HG02870 (cell line): ENCODE measurements around the gene APAF1.
"Not testable (repeated sequence)": the region's sequence is repeated elsewhere in the genome, so short reads cannot be mapped to it uniquely, and the experiment has no call there.

ENCODE experiments used
- ATAC-seq: cut with Tn5 transposase; IDR thresholded peaks from one replicate; pipeline ENCODE4 v1.9.1; 2021; ENCODE audit warnings: mild to moderate bottlenecking, moderate library complexity; ENCODE audit not compliant: unreplicated experiment

The APAF1 gene, protein sequence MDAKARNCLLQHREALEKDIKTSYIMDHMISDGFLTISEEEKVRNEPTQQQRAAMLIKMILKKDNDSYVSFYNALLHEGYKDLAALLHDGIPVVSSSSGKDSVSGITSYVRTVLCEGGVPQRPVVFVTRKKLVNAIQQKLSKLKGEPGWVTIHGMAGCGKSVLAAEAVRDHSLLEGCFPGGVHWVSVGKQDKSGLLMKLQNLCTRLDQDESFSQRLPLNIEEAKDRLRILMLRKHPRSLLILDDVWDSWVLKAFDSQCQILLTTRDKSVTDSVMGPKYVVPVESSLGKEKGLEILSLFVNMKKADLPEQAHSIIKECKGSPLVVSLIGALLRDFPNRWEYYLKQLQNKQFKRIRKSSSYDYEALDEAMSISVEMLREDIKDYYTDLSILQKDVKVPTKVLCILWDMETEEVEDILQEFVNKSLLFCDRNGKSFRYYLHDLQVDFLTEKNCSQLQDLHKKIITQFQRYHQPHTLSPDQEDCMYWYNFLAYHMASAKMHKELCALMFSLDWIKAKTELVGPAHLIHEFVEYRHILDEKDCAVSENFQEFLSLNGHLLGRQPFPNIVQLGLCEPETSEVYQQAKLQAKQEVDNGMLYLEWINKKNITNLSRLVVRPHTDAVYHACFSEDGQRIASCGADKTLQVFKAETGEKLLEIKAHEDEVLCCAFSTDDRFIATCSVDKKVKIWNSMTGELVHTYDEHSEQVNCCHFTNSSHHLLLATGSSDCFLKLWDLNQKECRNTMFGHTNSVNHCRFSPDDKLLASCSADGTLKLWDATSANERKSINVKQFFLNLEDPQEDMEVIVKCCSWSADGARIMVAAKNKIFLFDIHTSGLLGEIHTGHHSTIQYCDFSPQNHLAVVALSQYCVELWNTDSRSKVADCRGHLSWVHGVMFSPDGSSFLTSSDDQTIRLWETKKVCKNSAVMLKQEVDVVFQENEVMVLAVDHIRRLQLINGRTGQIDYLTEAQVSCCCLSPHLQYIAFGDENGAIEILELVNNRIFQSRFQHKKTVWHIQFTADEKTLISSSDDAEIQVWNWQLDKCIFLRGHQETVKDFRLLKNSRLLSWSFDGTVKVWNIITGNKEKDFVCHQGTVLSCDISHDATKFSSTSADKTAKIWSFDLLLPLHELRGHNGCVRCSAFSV (N-terminal part only)

DNA sequence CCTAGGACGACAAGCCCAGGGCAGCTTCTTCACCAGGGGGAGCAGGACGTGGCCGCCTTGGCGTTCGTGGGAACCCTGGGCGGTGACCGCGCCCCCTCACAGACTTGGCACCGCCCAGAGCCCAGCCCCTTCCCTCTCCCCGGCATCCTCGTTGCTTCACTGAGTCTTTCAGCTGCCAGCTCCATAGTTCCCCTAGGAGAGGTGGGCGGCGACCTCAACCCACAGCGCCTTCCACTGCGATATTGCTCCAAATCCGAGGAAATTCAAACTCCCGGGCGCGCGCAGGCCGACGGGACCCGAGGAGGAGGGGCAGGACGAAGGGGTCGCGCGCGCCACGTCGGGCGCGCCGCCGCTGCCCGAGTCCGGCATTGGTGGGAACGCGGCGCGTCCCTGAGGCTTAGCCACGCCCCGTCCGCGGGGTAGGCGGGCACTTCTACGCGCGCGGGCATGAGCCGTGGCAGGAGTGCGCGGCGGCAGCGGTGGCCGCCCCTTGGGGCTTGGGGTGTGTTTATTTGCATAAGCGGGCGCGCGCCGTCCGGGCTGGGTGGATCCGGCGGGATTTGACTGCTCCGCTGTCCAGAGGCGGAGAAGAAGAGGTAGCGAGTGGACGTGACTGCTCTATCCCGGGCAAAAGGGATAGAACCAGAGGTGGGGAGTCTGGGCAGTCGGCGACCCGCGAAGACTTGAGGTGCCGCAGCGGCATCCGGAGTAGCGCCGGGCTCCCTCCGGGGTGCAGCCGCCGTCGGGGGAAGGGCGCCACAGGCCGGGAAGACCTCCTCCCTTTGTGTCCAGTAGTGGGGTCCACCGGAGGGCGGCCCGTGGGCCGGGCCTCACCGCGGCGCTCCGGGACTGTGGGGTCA, at the start of gene APAF1, which contains the start of gene IKBIP:
Gene APAF1, plus strand, starts transcription at position 579 of the 860 bp plus-strand sequence. CDS start 3,070 bp downstream, outside the sequence.
Gene IKBIP, minus strand, starts transcription at position 77 of the 860 bp plus-strand sequence. CDS start 87 bp downstream, outside the sequence.
- ATAC-seq, result peak; percentile 82

DNA sequence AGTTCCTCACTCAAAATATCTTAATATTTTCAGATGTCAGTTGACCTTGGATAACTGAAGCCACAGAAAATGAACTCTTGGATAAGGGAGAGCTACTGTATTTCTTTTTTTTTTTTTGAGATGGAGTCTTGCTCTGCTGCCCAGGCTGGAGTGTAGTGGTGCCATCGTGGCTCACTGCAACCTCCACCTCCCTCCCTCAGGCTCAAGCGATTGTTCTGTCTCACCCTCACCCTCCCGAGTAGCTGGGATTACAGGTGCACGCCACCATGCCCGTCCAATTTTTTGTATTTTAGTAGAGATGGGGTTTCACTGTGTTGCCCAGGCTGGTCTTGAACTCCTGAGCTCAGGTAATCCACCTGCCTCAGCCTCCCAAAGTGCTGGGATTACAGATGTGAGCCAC, 47.8 kb upstream of the APAF1 start:
- not testable (repeated sequence) for ATAC-seq

DNA sequence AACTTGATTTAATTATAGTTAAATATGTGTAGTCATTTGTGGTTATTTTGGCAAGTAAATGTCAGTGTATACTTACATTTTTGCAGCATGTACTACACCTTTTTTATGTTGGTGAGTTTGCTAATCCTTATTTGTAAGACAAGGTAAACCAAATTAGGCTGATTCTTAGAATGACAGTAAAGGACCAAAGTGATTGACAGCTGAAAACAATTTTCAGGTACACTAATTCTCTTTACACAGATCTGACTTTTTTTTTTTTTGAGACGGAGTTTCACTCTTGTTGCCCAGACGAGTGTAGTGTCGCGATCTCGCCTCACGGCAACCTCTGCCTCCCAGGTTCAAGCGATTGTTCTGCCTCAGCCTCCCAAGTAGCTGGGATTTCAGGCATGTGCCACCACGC, 43.2 kb upstream of the APAF1 start:
- no peak for ATAC-seq

DNA sequence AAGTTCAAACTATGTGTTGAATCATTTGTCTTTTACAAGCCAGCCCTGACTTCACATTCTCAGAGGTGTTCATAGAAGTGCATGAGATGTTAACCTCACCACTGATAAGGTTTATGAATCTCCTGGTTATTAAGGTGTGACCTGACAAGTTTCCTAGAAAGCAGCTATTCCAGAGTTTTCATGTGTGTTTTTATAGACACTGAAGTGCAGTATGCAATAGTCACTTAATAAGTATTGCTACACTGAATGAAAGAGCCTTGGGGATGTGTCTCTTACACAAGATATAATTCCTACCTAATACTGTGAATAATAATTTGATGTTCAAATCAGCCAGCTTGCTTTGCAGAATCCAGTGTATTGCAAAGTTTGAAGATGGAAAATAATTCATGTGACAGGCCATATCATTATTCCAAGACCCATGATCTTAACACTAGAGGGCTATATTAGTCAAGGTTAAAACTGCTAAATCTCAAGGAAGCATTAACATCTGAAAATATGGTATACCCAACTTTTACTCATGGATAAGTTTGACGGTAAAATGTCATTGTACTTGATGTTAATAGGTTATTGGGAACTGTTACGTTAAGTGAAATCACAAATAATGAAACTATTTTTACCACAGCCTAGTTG, 38.6 kb upstream of the APAF1 start:
- ATAC-seq, result no peak

DNA sequence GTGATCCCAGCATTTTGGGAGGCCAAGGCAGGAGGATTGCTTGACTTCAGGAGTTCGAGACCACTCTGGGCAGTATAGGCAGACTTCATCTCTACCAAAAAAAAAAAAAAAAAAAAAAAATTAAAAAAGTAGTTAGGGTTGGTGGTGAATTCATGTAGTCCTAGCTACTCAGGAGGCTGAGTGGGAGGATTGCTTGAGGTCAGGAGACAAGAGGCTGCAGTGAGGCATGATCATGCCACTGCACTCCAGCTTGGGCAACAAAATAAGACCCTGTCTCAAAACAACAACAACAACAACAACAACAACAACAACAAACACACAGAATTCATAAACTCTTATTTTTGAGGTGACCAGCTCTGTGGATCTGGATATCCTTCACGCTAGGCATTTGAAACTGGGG, 34.5 kb upstream of the APAF1 start:
- no peak for ATAC-seq

DNA sequence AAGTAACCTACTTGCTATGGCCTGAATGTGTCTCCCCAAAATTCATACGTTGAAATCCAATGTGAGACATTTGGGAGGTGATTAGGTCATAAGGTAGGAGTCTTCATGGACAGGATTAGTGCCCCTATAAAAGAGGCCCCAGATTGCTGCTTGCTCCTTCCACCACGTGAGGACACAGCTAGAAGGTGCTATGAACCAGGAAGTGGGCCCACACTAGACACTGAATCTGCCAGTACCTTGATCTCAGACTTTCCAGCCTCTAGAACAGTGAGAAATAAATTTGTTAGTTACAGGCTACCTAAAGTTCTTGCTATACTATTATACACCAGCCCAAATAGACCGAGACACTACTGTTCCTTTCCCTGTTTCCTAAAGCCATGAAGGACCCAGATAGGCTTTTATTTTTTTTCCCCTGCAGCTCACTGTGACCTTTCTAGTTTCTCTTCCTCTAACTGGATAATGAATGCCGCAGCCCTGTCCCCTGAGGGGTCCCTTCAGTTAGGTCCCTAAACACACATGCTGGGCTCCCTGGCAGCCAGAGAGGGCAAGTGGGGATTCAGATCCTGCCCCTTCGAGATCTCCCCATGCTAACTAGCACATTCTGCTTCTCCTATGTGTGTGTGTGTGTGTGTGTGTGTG, 32.3 kb upstream of the APAF1 start:
- peak; percentile 87 for ATAC-seq

DNA sequence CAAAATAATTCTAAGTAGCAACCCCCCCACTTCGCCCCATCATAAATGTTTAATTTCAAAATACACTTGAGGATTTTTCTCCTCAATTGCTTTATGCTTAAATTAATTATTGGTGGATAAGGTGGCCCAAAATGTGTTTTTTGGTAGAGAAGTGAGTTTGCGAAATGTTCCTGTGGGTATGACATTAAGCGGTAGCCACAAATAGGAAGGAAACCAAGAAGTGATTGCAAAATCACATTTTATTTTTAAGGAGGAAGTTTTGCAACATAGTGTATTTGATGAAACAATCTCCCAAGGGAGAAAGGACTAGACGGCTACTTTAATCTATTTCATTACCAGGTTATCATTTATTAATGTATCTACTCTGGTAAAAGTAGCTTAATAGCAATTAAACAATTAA, 26.1 kb upstream of the APAF1 start:
- no peak for ATAC-seq

DNA sequence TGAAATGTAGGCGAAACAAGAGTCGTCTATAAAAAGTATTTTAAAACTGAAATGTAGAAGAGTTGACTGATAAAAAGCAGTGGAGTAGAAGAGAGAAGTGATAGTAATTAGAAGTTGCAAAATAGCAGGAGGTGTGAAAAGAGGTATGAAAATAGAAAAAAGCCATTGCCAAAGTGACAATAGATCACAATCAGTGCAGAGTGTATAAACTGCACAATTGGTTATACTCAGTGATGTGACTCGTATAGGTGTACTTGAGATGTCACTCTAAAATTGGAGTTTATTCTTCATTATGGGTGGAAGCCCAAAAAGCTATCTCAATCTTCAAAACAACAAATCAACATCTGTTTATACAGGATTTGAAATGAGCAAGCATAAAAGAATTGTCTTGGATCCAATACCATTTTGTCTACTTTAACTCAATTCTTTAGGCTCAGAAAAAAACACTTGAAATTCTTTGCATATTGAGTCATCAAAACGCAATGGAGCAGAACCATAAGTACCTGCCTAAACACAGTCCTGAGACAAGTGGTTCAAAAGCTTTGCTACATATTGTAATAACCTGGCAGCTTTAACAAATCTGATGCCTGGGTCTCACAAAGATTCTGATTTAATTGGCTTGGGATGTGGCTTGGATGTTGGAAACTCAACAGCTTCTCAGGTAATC, 9.3 kb upstream of the APAF1 start:
- ATAC-seq, result peak; percentile 88

DNA sequence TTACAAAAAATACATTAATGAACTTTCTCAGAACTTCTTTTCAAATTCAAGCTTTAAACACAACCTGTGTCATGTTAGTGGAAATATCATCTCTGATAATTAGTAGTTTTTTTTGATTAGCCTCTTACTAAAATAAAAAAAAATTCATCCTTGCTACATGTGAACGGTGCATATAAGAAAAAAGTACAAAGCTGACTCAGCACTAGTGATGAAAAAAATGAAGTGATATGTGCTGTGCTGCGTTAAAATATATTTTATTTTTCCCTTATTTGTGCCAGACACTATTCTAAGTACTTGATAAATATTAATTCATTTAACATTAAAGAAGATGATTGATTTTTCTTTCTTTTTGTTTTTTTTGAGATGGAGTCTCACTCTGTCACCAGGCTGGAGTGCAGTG, 8.0 kb upstream of the APAF1 start:
- no peak for ATAC-seq

DNA sequence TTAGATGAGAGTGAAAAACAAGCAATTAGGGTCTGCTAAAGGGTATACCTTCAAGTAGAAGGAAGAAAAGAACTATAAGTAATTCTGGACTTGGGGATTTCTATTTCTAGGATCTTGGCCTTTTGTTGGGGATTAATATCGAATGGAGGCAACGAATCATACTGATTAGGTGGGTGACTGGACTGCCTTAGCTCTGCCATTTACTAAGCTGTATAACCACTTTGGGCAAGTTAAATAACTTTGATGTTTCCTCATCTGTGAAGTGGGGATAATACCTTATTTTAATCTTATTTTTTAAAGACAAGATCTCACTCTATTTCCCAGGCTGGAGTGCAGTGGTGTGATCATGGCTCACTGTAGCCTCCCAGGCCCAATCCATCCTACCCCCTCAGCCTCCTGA, 7.1 kb upstream of the APAF1 start:
- ATAC-seq, result no peak

DNA sequence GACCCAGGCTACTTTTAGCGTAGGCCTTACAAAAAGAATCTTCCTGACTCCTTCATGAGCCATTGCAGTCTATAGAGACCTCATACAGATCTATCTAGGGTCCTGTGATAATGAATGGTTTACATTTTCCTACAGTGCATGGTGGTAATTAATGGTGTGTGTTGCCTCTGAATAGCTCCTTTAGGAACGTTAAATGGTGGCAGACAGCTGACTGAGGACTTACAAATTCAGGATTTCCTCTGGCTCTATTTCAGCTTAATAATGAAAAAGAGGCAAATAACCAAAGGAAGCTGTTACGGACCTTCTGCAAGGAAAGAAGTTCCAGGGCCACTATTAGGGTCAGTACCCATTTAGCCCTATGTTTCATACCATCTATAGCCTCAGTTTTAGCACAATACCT, 5.6 kb upstream of the APAF1 start:
- ATAC-seq, result no peak

DNA sequence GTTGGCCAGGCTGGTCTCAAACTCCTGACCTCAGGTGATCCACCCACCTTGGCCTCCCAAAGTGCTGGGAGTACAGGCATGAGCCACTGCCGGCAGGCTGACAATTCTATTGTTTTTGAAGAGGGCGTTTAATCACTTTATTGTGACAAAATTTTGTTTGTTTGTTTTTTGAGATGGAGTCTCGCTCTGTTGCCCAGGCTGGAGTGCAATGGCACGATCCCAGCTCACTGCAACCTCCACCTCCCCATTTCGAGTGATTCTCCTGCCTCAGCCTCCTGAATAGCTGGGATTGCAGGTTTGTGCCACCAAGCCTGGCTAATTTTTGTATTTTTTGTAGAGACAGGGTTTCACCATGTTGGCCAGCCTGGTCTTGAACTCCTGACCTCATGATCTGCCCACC, 2.3 kb upstream of the APAF1 start:
- ATAC-seq, result not testable (repeated sequence)

DNA sequence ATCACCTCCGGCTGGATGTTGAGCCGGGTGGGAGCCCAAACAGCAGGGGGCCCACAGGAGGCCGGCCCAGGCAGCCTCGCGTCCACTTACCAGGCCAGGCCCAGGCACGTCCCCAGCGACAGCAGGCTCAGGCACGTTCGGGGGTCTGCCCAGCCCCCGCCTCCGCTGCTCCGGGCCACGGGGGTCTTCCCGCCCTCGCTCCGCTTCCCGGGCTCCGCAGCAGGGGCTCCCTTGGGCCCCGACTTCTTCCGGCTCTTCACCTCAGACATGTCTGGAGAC, 718 bp upstream of the APAF1 start:
- peak; percentile 26 for ATAC-seq

DNA sequence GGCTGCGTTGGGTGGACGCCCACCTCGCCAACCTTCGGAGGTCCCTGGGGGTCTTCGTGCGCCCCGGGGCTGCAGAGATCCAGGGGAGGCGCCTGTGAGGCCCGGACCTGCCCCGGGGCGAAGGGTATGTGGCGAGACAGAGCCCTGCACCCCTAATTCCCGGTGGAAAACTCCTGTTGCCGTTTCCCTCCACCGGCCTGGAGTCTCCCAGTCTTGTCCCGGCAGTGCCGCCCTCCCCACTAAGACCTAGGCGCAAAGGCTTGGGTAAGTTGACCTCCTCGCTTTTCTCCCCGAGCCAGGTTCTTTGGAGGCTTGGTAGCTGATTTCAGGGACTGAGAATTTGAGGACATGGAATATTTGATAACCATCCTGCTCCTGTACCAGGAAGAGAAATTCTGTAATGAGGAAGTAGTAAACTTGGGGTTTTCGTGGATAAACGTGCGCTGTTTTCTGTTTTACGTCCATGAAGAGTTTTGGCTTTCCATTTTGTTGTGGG, 530 bp downstream of the APAF1 start:
- peak; percentile 0 for ATAC-seq

DNA sequence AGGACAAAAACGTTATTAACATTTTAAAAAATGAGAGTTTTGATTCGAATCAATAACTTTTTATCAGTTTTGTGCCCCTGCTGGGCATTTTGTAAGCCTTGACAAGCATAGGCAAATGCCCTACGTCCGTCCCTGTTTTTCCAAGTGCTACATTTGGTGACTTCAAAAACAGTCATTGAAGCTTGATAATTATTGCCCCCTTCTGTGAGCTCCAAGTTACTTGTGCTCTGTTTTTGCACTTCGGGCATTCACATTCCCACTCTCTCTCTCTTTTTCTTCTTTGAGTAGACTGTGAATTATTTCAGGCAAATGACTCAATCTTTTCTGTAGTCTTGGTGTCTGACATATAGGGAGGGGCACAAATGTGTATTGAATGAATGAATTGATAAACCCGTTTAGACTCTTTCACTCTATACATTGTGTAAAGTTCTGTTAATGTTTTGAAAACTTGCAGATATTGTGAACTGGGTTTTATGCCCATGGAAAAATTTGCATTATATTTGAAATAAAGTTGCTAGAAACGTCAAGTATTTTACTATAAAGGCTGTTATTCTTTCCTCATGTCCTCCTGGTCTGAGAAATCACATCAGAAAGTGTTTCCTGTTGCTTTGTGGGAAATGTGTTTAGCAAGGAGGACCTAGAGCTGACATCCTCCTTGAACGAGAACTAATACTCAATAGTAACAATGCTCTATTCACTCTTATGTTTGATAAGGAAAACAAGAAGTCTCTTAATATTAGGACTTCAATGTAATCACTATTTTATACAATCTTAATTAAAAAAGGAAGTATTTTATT, 1.4 kb downstream of the APAF1 start:
- ATAC-seq, result no peak

DNA sequence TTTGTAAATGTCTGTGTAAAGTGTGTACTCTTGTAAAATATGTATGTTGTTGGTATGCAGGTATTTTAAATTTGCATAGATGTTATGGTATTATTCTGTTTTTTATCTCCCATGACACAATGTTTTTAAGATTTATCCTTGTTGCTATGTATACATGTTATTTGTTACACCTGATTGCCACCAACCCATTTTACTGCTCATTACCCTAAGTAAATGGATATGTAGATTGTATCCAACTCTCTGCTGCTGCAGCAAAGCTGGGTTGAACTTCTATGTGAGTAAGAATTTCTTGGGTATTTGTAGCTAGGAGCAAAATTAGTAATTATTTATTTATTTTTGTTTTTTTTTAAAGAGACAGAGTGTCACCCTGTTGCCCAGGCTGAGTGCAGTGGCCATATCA, 6.2 kb downstream of the APAF1 start:
- no peak for ATAC-seq

DNA sequence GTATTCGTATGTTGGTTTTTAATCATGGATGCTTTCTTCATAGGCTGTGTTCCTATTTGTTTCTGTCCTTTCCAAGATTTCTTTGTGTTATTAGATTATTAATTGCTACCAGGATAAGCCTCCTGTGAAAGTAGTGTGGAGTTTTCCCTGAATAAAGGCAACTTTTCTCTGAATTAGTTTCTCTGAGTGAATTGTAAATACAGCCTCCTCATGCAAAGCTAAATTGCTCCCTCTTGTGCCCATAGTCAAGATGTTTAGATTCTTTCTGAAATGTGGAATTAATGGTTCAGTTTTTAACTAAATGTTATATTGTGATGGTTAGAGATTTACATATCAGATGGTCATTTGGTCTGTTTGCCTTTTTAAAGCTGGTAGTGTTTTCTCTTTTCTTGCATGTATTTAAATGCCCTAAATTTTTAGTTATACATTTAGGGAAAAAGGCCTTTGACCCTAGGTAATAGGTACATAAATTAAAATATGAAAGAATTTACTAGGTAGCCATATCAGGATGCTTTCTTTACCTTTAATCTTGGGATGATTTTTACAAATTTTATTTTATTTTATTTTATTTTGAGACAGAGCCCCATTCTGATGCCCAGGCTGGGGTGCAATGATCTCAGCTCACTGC, 8.9 kb downstream of the APAF1 start:
- no peak for ATAC-seq
